Progenitor cell of endocrine pancreas (in vitro differentiated cells): ENCODE data around the gene CD22. TPM values are rescaled to one million over a fixed set of nuclear protein-coding genes. Genes with fewer than 3 reads are reported as not detected.

Experiments used
- DNase-seq: peaks from one replicate; pipeline ENCODE4 v3.0.0; 2021; ENCODE audit warnings: low spot score; ENCODE audit not compliant: unreplicated experiment
- H3K27ac Mint-ChIP-seq: 2 replicates; pipeline ENCODE4 v1.8.0; 2021; ENCODE audit warnings: mild to moderate bottlenecking, moderate library complexity, mixed read lengths
- H3K27me3 Mint-ChIP-seq: 2 replicates; pipeline ENCODE4 v1.8.0; 2021; ENCODE audit warnings: mixed read lengths
- H3K36me3 Mint-ChIP-seq: 2 replicates; pipeline ENCODE4 v1.8.0; 2022; ENCODE audit warnings: mixed read lengths; ENCODE audit not compliant: insufficient read depth
- H3K4me1 Mint-ChIP-seq: 2 replicates; pipeline ENCODE4 v1.8.0; 2021; ENCODE audit warnings: low read depth, mixed read lengths
- H3K4me3 Mint-ChIP-seq: 2 replicates; pipeline ENCODE4 v1.8.0; 2021; ENCODE audit warnings: low read depth, mild to moderate bottlenecking, moderate library complexity, mixed read lengths
- H3K9me3 Mint-ChIP-seq: 2 replicates; pipeline ENCODE4 v1.8.0; 2021; ENCODE audit warnings: low read depth, mixed read lengths
- total RNA-seq: library from RNA; stranded (reverse); gene quantifications from 2 replicates; pipeline ENCODE4 v1.2.1, GENCODE V29; 2021
- TF ChIP-seq, protein P1 (sequence below): fragments of 200-600 bp; sonication (generic); IDR thresholded peaks from one replicate; pipeline ENCODE4 v1.5.0; 2021; ENCODE audit warnings: antibody characterized with exemption, mild to moderate bottlenecking; ENCODE audit not compliant: unreplicated experiment

The CD22 gene
- total RNA-seq, 1 donor from 2014 or later: 5.1 TPM

DNA sequence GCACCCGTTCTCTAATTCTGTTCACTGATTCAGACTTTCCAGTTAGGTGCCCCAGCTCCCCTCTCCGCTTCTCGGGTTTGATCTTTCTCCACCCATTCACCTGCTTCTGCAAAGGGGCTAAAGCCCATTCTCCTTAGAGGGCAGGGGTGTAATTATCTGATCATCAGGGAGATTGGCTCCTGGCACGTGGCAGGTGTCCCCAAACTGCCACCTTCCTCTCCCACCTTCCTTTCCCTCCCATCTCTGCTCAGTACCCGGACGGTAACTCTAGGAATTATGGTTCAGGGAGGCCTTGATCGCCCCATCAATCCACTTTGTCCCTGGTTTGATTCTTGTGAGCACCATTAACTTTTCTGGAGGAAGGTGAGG, 18.9 kb downstream of the CD22 start:
- TF ChIP-seq, protein P1, sequence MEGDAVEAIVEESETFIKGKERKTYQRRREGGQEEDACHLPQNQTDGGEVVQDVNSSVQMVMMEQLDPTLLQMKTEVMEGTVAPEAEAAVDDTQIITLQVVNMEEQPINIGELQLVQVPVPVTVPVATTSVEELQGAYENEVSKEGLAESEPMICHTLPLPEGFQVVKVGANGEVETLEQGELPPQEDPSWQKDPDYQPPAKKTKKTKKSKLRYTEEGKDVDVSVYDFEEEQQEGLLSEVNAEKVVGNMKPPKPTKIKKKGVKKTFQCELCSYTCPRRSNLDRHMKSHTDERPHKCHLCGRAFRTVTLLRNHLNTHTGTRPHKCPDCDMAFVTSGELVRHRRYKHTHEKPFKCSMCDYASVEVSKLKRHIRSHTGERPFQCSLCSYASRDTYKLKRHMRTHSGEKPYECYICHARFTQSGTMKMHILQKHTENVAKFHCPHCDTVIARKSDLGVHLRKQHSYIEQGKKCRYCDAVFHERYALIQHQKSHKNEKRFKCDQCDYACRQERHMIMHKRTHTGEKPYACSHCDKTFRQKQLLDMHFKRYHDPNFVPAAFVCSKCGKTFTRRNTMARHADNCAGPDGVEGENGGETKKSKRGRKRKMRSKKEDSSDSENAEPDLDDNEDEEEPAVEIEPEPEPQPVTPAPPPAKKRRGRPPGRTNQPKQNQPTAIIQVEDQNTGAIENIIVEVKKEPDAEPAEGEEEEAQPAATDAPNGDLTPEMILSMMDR: no peak
- no peak for DNase-seq
- no peaks in the 10 kb centered on the region for H3K36me3 Mint-ChIP-seq
- H3K9me3 Mint-ChIP-seq: no peaks in the 10 kb centered on the region
- no peak overlapping the region for H3K4me3 Mint-ChIP-seq
- no peaks in the 10 kb centered on the region for H3K4me1 Mint-ChIP-seq
- peaks cover 24% of the 10 kb centered on the region for H3K27me3 Mint-ChIP-seq
- no peak overlapping the region for H3K27ac Mint-ChIP-seq

DNA sequence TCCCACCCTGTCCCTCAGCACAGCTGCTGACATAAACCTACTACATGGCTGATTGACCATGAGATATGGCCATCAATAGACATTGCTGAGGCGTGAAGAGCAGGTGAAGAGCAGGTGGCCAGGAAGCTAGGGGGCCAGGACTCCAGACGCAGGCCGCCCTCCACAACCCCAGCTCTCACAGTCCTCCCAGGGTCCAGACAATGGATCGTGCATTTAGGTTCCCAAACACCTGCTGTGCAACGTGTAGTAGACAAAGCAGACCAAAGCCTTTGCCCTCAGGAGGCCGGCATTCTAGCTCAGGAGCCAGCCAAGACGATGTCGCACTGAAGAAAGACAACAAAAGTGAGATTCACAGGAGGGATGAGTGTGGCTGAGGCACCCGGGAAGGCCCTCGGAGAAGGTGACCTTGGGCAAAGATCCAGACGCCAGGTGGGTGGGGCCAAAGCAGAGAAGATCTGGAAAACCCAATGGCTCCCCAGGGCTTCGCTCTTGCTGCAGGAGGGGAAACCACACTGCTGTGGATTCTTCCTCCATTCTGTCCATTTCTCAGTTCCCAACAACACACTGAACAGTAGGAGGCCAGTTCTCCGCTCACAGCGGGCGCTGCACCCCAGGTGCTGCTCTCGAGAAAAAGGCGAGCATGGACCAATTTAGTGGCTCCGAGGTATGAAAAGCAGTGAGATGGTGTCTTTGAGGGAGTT, 20.1 kb downstream of the CD22 start:
- TF ChIP-seq, protein P1: no peak
- H3K4me3 Mint-ChIP-seq: no peak overlapping the region
- no peaks in the 10 kb centered on the region for H3K4me1 Mint-ChIP-seq
- H3K36me3 Mint-ChIP-seq: no peaks in the 10 kb centered on the region
- no peak for DNase-seq
- peaks cover 21% of the 10 kb centered on the region for H3K27me3 Mint-ChIP-seq
- no peak overlapping the region for H3K27ac Mint-ChIP-seq
- no peaks in the 10 kb centered on the region for H3K9me3 Mint-ChIP-seq

DNA sequence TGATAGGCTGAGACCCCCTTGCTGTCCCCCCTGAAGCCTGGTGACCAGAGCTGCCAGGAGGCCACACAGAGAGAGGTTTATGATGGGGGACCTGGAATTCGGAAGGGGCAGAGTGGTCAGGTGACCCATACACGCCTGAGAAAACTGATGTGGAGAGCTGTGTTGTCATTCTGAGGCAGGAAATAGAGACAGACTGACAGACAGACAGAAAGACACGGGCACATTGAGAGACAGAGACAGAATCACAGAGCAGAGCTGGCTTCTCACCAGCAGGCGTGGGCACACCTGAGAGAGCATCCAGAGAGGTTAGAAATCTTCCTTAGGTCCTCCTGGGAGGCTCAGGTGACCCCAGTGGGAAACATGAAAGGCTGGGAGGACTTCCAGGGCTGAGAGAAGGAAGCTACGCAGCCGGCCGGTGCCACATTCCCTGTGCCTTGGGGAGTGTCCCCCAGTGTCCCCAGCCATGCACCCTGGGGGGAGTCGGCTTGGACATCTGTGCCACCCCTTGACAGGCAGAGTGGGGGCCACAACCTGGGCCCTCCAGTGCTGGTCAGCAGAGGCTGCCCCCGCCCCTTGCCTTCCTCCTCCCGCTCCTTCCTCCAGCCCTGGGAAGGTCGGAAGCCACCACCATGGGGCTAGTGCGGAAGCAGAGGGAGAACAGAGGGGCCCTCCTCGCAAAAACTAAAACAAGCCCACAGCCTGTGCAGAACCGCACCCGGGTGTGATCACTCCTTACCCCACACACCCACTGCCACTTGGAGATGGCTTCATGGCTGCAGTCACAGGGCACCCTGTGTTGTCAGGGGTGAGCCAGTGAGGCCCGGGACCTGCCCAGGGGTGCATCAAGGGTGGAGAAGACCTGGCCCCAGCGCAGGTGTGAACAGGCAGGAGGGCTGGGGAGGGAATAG, 20.9 kb downstream of the CD22 start:
- TF ChIP-seq, protein P1: no peak

DNA sequence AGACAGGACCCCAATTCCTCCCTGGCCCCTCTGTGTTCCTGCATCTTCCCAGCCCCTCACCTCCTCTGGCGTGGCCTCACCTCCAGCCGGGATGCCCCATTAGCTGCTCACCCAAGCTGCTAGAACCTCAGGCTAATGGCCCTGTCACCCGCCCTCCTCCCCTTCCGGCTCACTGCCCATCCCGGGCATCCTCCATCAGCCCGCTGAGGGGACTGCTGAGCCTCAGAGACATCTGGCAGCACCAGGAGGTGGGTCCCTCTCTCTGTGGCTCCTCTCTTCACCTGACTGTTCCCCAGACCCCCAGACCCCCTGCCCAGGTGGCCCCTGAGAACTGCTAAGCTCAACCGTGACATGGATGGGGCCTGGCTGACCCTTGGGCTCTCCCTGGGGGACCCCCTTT, 21.6 kb downstream of the CD22 start:
- Mint-ChIP-seq H3K9me3 (no peaks in the 10 kb centered on the region), H3K27ac (no peak overlapping the region), H3K36me3 (no peaks in the 10 kb centered on the region), H3K4me3 (no peak overlapping the region), H3K27me3 (peaks cover 21% of the 10 kb centered on the region), H3K4me1 (no peaks in the 10 kb centered on the region)
- DNase-seq: no peak
- TF ChIP-seq, protein P1: no peak

More for the DNA sequence above, 20.9 kb downstream of the CD22 start:
- Mint-ChIP-seq H3K4me3 (no peak overlapping the region), H3K27ac (no peak overlapping the region), H3K27me3 (peaks cover 21% of the 10 kb centered on the region), H3K4me1 (no peaks in the 10 kb centered on the region), H3K9me3 (no peaks in the 10 kb centered on the region), H3K36me3 (no peaks in the 10 kb centered on the region)
- DNase-seq: no peak

DNA sequence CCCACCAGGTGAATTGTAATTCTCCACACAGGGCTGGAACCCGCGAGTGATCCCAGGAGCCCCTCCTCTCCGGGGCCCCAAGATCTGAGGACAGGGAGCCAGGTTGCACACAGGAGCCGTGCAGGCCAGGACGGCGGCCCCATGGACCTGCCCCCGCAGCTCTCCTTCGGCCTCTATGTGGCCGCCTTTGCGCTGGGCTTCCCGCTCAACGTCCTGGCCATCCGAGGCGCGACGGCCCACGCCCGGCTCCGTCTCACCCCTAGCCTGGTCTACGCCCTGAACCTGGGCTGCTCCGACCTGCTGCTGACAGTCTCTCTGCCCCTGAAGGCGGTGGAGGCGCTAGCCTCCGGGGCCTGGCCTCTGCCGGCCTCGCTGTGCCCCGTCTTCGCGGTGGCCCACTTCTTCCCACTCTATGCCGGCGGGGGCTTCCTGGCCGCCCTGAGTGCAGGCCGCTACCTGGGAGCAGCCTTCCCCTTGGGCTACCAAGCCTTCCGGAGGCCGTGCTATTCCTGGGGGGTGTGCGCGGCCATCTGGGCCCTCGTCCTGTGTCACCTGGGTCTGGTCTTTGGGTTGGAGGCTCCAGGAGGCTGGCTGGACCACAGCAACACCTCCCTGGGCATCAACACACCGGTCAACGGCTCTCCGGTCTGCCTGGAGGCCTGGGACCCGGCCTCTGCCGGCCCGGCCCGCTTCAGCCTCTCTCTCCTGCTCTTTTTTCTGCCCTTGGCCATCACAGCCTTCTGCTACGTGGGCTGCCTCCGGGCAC, 22.6 kb downstream of the CD22 start:
- Mint-ChIP-seq H3K36me3 (no peaks in the 10 kb centered on the region), H3K4me3 (no peak overlapping the region), H3K4me1 (peaks cover 2% of the 10 kb centered on the region), H3K27ac (no peak overlapping the region), H3K9me3 (no peaks in the 10 kb centered on the region), H3K27me3 (peaks cover 17% of the 10 kb centered on the region)
- DNase-seq: no peak
- TF ChIP-seq, protein P1: no peak
